Neutrophil (primary cell): Measurements from ENCODE around the gene PTPRE.

Experiments
- H3K27ac ChIP-seq: fragments of 200-600 bp; sonication (generic); 2 replicates; pipeline ENCODE4 v1.5.1; 2016; ENCODE audit warnings: mild to moderate bottlenecking, moderate library complexity
- H3K27me3 ChIP-seq: fragments of 200-600 bp; sonication (generic); 2 replicates; pipeline ENCODE4 v1.6.0; 2016; ENCODE audit warnings: mild to moderate bottlenecking
- H3K36me3 ChIP-seq: fragments of 200-600 bp; sonication (generic); 2 replicates; pipeline ENCODE4 v1.5.1; 2017
- H3K4me1 ChIP-seq, 2 experiments: fragments of 200-600 bp in 1 of 2; sonication (generic) in 1 of 2; 1 replicate in 1 of 2; 2 replicates in 1 of 2; pipeline versions ENCODE4 v1.5.1 to v1.6.1; 2013 to 2016; ENCODE audit warnings: low read depth in 1 of 2, low read length in 1 of 2, mild to moderate bottlenecking in 1 of 2, moderate library complexity in 1 of 2; ENCODE audit not compliant: control insufficient read depth in 1 of 2, insufficient read depth in 1 of 2
- H3K4me3 ChIP-seq, 2 experiments: fragments of 200-600 bp in 1 of 2; sonication (generic) in 1 of 2; 1 replicate in 1 of 2; 2 replicates in 1 of 2; pipeline ENCODE4 v1.5.1; 2013 to 2016; ENCODE audit warnings: low read depth in 1 of 2, low read length in 1 of 2, mild to moderate bottlenecking in 1 of 2, moderate library complexity in 1 of 2
- H3K9me3 ChIP-seq: fragments of 200-600 bp; sonication (generic); 2 replicates; pipeline ENCODE4 v1.5.1; 2016
- CTCF ChIP-seq: fragments of 200-600 bp; sonication (generic); IDR thresholded peaks from 2 replicates; pipeline ENCODE4 v1.5.1; 2016; ENCODE audit warnings: antibody characterized with exemption

PTPRE gene

GRCh38 chr10:128066870-128067382, 160.0 kb downstream of the PTPRE start:
- peak overlapping the region; percentile 98 for H3K27ac ChIP-seq
- H3K27me3 ChIP-seq, result no peaks in the 10 kb centered on the region
- TF ChIP-seq CTCF, result no peak
- peaks cover 99% of the 10 kb centered on the region for H3K36me3 ChIP-seq
- H3K4me1 ChIP-seq, result peaks cover 52 to 70% of the 10 kb centered on the region in 2 experiments
- peak overlapping the region in 1 of 2 experiments; percentile 65 for H3K4me3 ChIP-seq
- peaks cover 13% of the 10 kb centered on the region for H3K9me3 ChIP-seq

GRCh38 chr10:128067691-128068397, 160.9 kb downstream of the PTPRE start:
- no peak for TF ChIP-seq CTCF
- Histone ChIP-seq H3K27ac (peak overlapping the region; percentile 98), H3K36me3 (peaks cover 99% of the 10 kb centered on the region), H3K4me1 (peaks cover 43 to 61% of the 10 kb centered on the region in 2 experiments), H3K9me3 (peaks cover 13% of the 10 kb centered on the region), H3K27me3 (no peaks in the 10 kb centered on the region), H3K4me3 (no peak overlapping the region)

- H3K36me3 ChIP-seq, result peaks cover 99% of the 10 kb centered on the region
- TF ChIP-seq CTCF, result no peak
- H3K27me3 ChIP-seq, result no peaks in the 10 kb centered on the region
- peaks cover 13% of the 10 kb centered on the region for H3K9me3 ChIP-seq
- no peak overlapping the region for H3K4me3 ChIP-seq
- H3K27ac ChIP-seq, result peak overlapping the region; percentile 98
- peaks cover 35 to 53% of the 10 kb centered on the region in 2 experiments for H3K4me1 ChIP-seq
Observed at GRCh38 chr10:128068398-128069285, 161.7 kb downstream of the PTPRE start.

- peaks cover 99% of the 10 kb centered on the region for H3K36me3 ChIP-seq
- peak; percentile 86 for TF ChIP-seq CTCF
- peak overlapping the region; percentile 98 for H3K27ac ChIP-seq
- peaks cover 27 to 44% of the 10 kb centered on the region in 2 experiments for H3K4me1 ChIP-seq
- no peaks in the 10 kb centered on the region for H3K27me3 ChIP-seq
- no peak overlapping the region for H3K4me3 ChIP-seq
- peaks cover 13% of the 10 kb centered on the region for H3K9me3 ChIP-seq
Observed at GRCh38 chr10:128069351-128070051, 162.6 kb downstream of the PTPRE start.

- Histone ChIP-seq H3K9me3 (peaks cover 13% of the 10 kb centered on the region), H3K27ac (peak overlapping the region; percentile 98), H3K4me1 (peaks cover 21 to 38% of the 10 kb centered on the region in 2 experiments), H3K27me3 (no peaks in the 10 kb centered on the region), H3K36me3 (peaks cover 100% of the 10 kb centered on the region), H3K4me3 (no peak overlapping the region)
- no peak for TF ChIP-seq CTCF
Observed at GRCh38 chr10:128070161-128070560, 163.3 kb downstream of the PTPRE start.
